ENCODE measurements around the gene SLC7A9.
"Not testable (repeated sequence)": the region's sequence is repeated elsewhere in the genome, so short reads cannot be mapped to it uniquely, and the experiment has no call there.

The SLC7A9 gene

DNA sequence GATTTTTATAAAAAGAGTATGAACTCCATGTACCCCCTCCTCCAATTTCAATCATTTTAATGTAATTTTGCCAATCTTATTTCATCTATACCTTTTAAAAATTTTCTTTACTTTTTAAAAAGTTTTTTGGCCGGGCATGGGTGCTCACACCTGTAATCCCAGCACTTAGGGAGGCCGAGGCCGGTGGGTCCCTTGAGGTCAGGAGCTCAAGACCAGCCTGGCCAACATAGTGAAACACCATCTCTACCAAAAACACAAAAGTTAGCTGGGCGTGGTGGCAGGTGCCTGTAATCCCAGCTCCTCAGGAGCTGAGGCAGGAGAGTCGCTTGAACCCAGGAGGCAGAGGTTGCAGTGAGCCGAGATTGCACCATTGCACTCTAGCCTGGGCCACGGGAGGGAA, 36.2 kb downstream of the SLC7A9 start:
- not testable (repeated sequence) for H3K4me3 ChIP-seq (ENCODE audit: low read depth in 1 of 2, low read length in 2 of 2); H3K27me3 ChIP-seq (ENCODE audit: low read depth, low read length); H3K27ac ChIP-seq (ENCODE audit: low read length); H3K36me3 ChIP-seq (ENCODE audit: control insufficient read depth in 1 of 2, insufficient read depth in 2 of 2, low read length in 2 of 2); H3K9me3 ChIP-seq (ENCODE audit: control insufficient read depth in 1 of 2, low read length in 2 of 2); H3K4me1 ChIP-seq (ENCODE audit: control insufficient read depth in 1 of 2, insufficient read depth in 2 of 2, low read length in 2 of 2)

DNA sequence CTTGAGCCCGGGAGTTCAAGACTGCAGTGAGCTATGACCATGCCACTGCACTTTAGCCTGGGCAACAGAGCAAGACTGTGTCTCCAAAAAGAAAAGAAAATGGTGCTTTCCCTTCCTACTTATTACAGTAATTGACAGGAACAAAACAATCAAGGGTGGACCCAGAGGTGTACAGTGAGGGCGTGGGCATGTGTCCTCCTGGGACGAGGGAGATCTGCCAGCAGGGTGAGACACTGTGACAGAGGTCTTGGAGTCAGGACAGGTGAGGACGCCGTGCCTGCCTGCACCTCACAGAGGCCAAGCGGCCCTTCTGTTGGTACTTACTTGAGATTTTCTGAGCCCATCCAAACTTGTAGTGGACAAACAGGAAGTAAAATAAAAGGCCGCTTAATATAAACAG, 36.7 kb downstream of the SLC7A9 start:
- H3K27me3 ChIP-seq (ENCODE audit: low read depth, low read length); H3K4me3 ChIP-seq (ENCODE audit: low read depth in 1 of 2, low read length in 2 of 2); H3K27ac ChIP-seq (ENCODE audit: low read length); H3K36me3 ChIP-seq (ENCODE audit: control insufficient read depth in 1 of 2, insufficient read depth in 2 of 2, low read length in 2 of 2); H3K4me1 ChIP-seq (ENCODE audit: control insufficient read depth in 1 of 2, insufficient read depth in 2 of 2, low read length in 2 of 2); H3K9me3 ChIP-seq (ENCODE audit: control insufficient read depth in 1 of 2, low read length in 2 of 2): not testable (repeated sequence)

DNA sequence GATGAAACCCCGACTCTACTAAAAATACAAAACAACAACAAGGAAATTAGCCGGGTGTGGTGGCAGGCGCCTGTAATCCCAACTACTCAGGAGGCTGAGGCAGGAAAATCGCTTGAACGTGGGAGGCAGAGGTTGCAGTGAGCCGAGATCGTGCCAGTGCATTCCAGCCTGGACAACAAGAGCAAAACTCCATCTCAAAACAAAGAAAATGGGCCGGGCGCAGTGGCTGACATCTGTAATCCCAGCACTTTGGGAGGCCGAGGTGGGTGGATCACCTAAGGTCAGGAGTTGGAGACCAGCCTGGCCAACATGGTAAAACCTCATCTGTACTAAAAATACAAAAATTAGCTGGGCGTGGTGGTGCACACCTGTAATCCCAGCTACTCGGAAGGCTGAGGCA, 37.5 kb downstream of the SLC7A9 start:
- H3K4me1 ChIP-seq (ENCODE audit: control insufficient read depth in 1 of 2, insufficient read depth in 2 of 2, low read length in 2 of 2); H3K4me3 ChIP-seq (ENCODE audit: low read depth in 1 of 2, low read length in 2 of 2); H3K9me3 ChIP-seq (ENCODE audit: control insufficient read depth in 1 of 2, low read length in 2 of 2); H3K27me3 ChIP-seq (ENCODE audit: low read depth, low read length); H3K36me3 ChIP-seq (ENCODE audit: control insufficient read depth in 1 of 2, insufficient read depth in 2 of 2, low read length in 2 of 2); H3K27ac ChIP-seq (ENCODE audit: low read length): not testable (repeated sequence)

DNA sequence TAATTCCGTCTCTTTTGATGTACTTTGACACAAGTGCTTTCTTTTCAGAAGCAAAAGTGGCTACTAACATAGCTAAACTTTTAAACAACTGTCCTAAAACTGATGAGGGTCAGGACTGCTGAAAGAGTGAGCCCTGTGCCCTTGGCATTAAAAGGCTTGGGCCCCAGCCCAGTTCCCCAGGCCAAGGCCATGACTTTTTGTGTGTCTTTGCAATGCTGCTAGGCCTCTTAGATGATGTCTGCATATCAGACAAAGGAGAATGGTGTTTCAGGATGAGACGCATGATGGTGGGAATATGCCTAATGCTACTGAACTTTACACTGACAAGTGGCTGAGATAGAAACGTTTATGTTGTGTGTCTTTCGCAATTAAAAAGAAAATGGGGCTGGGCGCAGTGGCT, 38.0 kb downstream of the SLC7A9 start:
- Histone ChIP-seq H3K9me3 (ENCODE audit: control insufficient read depth in 1 of 2, low read length in 2 of 2) (no peaks in the 10 kb centered on the region), H3K27ac (ENCODE audit: low read length) (no peak overlapping the region), H3K4me3 (ENCODE audit: low read depth in 1 of 2, low read length in 2 of 2) (no peak overlapping the region), H3K27me3 (ENCODE audit: low read depth, low read length) (no peaks in the 10 kb centered on the region), H3K36me3 (ENCODE audit: control insufficient read depth in 1 of 2, insufficient read depth in 2 of 2, low read length in 2 of 2) (peaks cover 4 to 5% of the 10 kb centered on the region in 2 donors), H3K4me1 (ENCODE audit: control insufficient read depth in 1 of 2, insufficient read depth in 2 of 2, low read length in 2 of 2) (no peaks in the 10 kb centered on the region)

DNA sequence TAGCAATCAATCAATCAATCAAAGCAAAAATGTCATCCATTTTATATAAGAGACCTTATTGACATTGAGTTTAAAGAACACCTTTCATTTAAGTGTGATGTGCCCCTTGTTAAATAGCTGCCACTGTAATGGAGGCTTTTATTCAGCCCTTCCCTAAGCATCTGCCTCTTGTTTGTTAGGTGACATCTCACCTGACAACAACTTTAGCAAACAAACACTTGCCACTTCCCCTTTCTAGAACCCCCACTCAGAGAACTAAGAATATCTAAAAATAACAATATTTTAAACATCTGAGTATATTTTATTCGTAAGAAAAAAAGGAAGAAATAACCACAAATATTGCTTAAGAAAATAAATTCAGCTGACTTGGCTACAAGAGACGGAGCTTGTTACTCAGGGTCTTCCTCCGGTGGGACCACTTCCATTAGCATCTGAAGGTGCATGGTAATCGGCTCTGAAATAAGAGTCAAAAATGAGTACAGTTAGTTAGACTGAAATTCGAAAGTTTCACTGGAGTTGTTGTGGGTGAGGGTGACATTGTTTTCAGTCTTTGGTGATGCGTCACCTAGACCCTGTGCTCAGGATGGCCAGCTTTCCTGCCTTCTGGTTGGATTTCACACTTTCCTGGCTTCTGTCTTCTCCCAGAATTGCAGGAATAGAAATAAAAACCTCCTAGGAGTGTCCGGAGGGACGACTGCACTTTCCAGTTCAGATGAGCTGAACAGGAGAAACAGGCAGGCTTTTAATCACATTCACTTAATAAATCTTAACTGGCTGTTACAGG, 39.1 kb downstream of the SLC7A9 start:
- peaks cover 4 to 5% of the 10 kb centered on the region in 2 donors for H3K36me3 ChIP-seq (ENCODE audit: control insufficient read depth in 1 of 2, insufficient read depth in 2 of 2, low read length in 2 of 2)

DNA sequence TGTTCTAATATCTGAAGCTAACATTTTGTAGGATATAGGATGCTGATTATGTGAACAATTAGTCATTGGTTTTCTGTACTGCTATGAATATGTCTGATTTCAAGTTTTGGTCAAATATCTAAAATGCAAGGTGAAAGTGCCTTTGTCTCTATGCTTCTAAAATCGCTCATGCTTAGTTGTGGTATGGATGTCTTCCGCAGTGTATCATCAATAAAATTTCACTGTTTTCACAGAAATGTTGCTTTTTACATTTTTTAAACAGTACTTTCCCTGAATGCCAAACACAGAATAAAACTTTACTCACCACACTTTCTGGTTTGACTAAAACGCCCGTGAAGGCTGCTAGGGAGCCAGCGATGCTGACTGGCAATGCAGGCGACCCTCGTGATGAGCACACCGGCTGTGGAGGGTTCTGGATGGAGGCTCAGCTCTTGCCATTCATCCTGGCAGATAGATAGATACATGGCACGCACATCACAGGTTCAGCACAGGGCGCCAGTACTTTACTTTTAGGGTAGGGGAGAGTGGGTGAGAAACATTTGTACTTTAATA, 40.1 kb downstream of the SLC7A9 start:
- H3K4me1 ChIP-seq (ENCODE audit: control insufficient read depth in 1 of 2, insufficient read depth in 2 of 2, low read length in 2 of 2), result no peaks in the 10 kb centered on the region

More for the DNA sequence above, 39.1 kb downstream of the SLC7A9 start:
- Histone ChIP-seq H3K9me3 (ENCODE audit: control insufficient read depth in 1 of 2, low read length in 2 of 2) (no peaks in the 10 kb centered on the region), H3K4me1 (ENCODE audit: control insufficient read depth in 1 of 2, insufficient read depth in 2 of 2, low read length in 2 of 2) (no peaks in the 10 kb centered on the region), H3K27ac (ENCODE audit: low read length) (no peak overlapping the region), H3K4me3 (ENCODE audit: low read depth in 1 of 2, low read length in 2 of 2) (no peak overlapping the region), H3K27me3 (ENCODE audit: low read depth, low read length) (no peaks in the 10 kb centered on the region)

DNA sequence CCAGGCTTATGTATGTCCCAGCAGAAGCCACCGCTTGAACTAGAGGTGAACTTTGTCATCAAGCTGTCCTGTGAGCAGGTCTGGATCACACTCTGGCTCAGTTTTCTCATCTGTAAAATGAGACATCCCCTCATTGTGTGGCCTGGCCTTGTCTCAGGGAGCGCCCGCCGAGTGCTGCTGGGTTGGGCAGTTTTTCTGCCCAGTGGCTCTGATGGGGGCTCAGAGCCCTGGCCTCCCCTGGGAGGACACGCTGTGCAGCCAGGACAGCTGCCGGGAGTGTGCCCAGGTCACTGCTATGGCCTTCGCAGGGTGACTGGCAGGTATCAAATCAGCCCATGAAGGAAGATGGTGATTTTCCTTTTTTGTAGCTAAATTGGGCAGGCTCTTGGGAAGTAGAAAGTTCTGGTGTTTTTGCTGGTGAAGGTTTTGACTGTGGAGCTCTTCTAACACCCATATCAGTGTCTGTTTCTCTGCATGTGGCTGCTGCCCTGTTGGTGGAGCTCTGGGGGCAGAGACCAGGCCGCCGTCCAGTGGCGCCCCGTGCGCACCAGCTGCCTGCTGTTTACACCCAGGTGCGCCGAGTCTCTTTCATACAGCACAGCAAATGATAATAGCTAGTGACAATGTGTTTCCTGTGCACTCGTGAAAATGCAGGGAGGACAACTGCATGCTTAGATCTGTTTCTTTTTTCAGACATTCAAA, 40.8 kb downstream of the SLC7A9 start:
- Histone ChIP-seq H3K36me3 (ENCODE audit: control insufficient read depth in 1 of 2, insufficient read depth in 2 of 2, low read length in 2 of 2) (peaks cover 4 to 5% of the 10 kb centered on the region in 2 donors), H3K9me3 (ENCODE audit: control insufficient read depth in 1 of 2, low read length in 2 of 2) (no peaks in the 10 kb centered on the region), H3K27me3 (ENCODE audit: low read depth, low read length) (no peaks in the 10 kb centered on the region), H3K27ac (ENCODE audit: low read length) (no peak overlapping the region), H3K4me1 (ENCODE audit: control insufficient read depth in 1 of 2, insufficient read depth in 2 of 2, low read length in 2 of 2) (no peaks in the 10 kb centered on the region), H3K4me3 (ENCODE audit: low read depth in 1 of 2, low read length in 2 of 2) (no peak overlapping the region)

More for the DNA sequence above, 40.1 kb downstream of the SLC7A9 start:
- H3K27me3 ChIP-seq (ENCODE audit: low read depth, low read length), result no peaks in the 10 kb centered on the region
- H3K9me3 ChIP-seq (ENCODE audit: control insufficient read depth in 1 of 2, low read length in 2 of 2), result no peaks in the 10 kb centered on the region
- peaks cover 4 to 5% of the 10 kb centered on the region in 2 donors for H3K36me3 ChIP-seq (ENCODE audit: control insufficient read depth in 1 of 2, insufficient read depth in 2 of 2, low read length in 2 of 2)
- H3K4me3 ChIP-seq (ENCODE audit: low read depth in 1 of 2, low read length in 2 of 2), result no peak overlapping the region
- H3K27ac ChIP-seq (ENCODE audit: low read length), result no peak overlapping the region

DNA sequence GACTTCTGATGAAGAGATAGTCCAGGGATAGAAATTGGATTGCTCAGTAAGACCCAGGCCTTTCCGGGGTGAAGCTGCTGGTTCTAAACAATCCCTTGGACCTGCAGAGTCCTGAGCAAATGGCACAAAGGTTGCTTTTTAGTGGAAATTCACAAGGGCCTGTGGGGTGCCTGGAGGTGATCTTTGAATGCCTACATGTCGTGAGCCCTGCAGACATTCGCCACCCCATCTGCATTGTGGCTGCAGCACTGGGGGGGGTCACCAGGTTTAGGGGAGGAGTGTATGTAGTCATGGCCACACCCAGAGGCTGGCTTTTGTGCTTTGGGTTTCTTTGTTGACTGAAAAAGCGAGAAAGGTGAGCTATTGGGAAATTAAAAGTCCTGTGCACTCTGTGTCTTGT, 41.4 kb downstream of the SLC7A9 start:
- H3K36me3 ChIP-seq (ENCODE audit: control insufficient read depth in 1 of 2, insufficient read depth in 2 of 2, low read length in 2 of 2), result peaks cover 4 to 5% of the 10 kb centered on the region in 2 donors
- H3K27me3 ChIP-seq (ENCODE audit: low read depth, low read length), result peaks cover 1% of the 10 kb centered on the region
- H3K9me3 ChIP-seq (ENCODE audit: control insufficient read depth in 1 of 2, low read length in 2 of 2), result no peaks in the 10 kb centered on the region
- no peak overlapping the region for H3K4me3 ChIP-seq (ENCODE audit: low read depth in 1 of 2, low read length in 2 of 2)
- no peak overlapping the region for H3K27ac ChIP-seq (ENCODE audit: low read length)
- H3K4me1 ChIP-seq (ENCODE audit: control insufficient read depth in 1 of 2, insufficient read depth in 2 of 2, low read length in 2 of 2), result no peaks in the 10 kb centered on the region

DNA sequence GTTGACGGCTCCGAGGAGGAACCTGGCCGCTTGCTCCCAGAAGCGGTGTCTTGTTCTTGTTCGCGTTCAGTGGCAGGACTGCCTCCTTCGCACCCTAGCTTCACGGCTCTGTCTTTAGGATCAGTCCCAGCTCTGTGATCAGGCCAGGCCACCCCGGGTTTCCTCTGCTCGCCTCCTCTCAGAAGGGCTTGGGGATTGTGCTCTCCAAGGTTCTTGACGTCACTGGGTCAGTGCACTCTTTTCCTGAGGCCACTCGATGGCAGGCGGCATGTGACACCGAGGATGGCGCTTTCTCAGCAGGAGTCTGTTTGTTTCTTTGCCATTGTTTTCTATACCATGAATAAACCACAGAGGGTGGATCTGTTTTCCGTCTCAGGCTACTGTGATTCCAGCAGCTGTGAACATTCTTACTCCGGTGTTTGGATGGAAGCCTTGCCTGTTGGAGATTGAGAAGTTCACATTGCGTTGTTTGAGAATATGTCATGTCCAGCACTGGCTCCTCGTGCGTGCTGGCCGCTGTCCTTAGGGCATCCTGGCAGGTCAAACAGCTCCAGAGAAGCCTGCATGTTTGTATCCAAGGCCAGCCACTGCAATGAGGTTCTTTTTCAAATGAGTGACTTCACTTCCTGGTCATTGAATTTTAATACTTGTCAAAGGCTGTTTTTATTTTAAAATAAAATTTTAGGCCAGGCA, 44.5 kb downstream of the SLC7A9 start:
- H3K36me3 ChIP-seq (ENCODE audit: control insufficient read depth in 1 of 2, insufficient read depth in 2 of 2, low read length in 2 of 2), result peaks cover 4 to 5% of the 10 kb centered on the region in 2 donors
- no peaks in the 10 kb centered on the region for H3K4me1 ChIP-seq (ENCODE audit: control insufficient read depth in 1 of 2, insufficient read depth in 2 of 2, low read length in 2 of 2)
- H3K9me3 ChIP-seq (ENCODE audit: control insufficient read depth in 1 of 2, low read length in 2 of 2), result no peaks in the 10 kb centered on the region
- no peak overlapping the region for H3K4me3 ChIP-seq (ENCODE audit: low read depth in 1 of 2, low read length in 2 of 2)
- peaks cover 4% of the 10 kb centered on the region for H3K27me3 ChIP-seq (ENCODE audit: low read depth, low read length)
- H3K27ac ChIP-seq (ENCODE audit: low read length), result no peak overlapping the region

DNA sequence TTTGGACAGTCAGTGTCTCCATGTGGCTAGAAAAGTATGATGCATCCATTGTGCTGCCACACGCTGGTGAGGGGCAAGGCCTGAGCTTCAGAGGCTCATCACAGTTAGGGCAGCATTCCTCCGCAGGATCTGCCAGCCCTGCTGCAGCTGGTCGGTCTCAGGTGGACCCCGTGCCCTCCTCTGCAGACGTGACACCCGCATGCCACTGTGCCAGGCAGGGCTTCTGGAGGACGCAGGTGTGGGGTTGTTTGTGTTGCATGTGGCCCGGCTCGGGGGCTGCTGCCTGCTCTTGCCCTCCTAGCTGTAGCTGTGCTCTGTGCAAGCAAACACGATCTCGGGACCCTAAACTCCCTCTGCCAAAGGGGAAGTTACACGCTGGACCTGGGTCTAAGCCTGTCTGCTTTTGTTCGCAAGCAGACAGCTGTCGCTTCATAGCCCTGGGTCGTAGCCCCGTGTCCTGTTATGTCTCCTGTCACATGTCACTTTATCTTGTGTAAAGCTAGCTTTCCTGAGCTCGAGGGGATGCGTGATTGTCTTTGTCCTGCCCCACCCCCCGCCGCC, 45.3 kb downstream of the SLC7A9 start:
- no peaks in the 10 kb centered on the region for H3K9me3 ChIP-seq (ENCODE audit: control insufficient read depth in 1 of 2, low read length in 2 of 2)
- no peaks in the 10 kb centered on the region for H3K4me1 ChIP-seq (ENCODE audit: control insufficient read depth in 1 of 2, insufficient read depth in 2 of 2, low read length in 2 of 2)
- no peak overlapping the region for H3K27ac ChIP-seq (ENCODE audit: low read length)
- peaks cover 4% of the 10 kb centered on the region for H3K27me3 ChIP-seq (ENCODE audit: low read depth, low read length)
- H3K36me3 ChIP-seq (ENCODE audit: control insufficient read depth in 1 of 2, insufficient read depth in 2 of 2, low read length in 2 of 2), result peaks cover 4 to 5% of the 10 kb centered on the region in 2 donors
- no peak overlapping the region for H3K4me3 ChIP-seq (ENCODE audit: low read depth in 1 of 2, low read length in 2 of 2)

DNA sequence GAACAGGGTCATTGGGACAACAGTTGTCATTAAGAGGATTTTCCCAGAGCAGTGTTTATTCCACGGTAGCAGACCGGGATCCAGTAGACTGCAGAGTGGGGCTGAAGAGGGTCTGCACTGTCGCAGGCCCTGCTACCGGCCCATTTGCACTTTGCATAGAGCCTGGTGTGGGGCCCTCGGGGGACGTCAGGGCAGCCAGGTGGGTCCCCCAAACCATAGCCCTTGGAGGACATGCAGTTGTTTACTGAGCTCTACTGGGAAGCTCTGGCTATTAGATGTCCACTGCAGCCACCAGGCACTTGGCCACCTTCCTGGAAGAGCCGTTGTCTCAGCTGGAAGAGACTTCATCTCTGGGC, 45.8 kb downstream of the SLC7A9 start:
- Histone ChIP-seq H3K27ac (ENCODE audit: low read length) (no peak overlapping the region), H3K9me3 (ENCODE audit: control insufficient read depth in 1 of 2, low read length in 2 of 2) (no peaks in the 10 kb centered on the region), H3K36me3 (ENCODE audit: control insufficient read depth in 1 of 2, insufficient read depth in 2 of 2, low read length in 2 of 2) (peaks cover 1 to 4% of the 10 kb centered on the region in 2 donors), H3K4me3 (ENCODE audit: low read depth in 1 of 2, low read length in 2 of 2) (no peak overlapping the region), H3K27me3 (ENCODE audit: low read depth, low read length) (peaks cover 4% of the 10 kb centered on the region), H3K4me1 (ENCODE audit: control insufficient read depth in 1 of 2, insufficient read depth in 2 of 2, low read length in 2 of 2) (no peaks in the 10 kb centered on the region)
